GM12878 (cell line): Measurements from ENCODE around the gene IFT88.

Experiments used
- EZH2 ChIP-seq: IDR thresholded peaks from 2 replicates; pipeline ENCODE4 v1.6.1; 2012; ENCODE audit warnings: low read depth, mild to moderate bottlenecking, control low read depth, inconsistent platforms, low read length, borderline replicate concordance; ENCODE audit not compliant: control insufficient read depth
- RB1 ChIP-seq: fragments of 450-650 bp; formaldehyde crosslinking; IDR thresholded peaks from 2 replicates; pipeline ENCODE4 v1.6.1; 2017; ENCODE audit warnings: mild to moderate bottlenecking, borderline replicate concordance

DNA sequence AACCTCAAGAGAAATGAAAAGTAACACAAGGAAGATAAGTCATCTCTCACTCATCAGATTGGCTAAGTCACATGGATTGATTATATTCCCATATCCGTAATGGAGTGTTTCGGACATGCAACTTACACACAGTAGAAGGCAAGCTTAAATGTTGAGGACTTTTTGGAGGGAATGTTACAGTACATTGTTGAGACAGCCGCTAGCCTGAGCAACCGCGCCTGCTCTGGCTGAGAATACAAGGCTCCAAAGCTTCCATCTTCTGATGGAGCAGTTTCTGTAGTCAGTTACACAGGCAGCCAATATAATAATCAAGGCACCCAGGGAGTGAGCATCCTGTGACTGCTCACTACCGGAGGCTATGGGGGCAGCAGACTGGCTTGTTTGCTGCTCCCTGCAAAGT is 40.3 kb upstream of the IFT88 start:
- TF ChIP-seq EZH2 (no peak), RB1 (no peak)
